NB4 (cell line): ENCODE measurements around the gene CADM2.

Source experiments
- DNase-seq: peaks from one replicate; pipeline ENCODE4 v3.0.0; 2010; ENCODE audit warnings: low read depth
- H3K4me3 ChIP-seq: one replicate; pipeline ENCODE4 v1.5.1; 2011; ENCODE audit warnings: mild to moderate bottlenecking, low read depth, low read length, moderate library complexity
- MYC ChIP-seq: IDR thresholded peaks from 2 replicates; pipeline ENCODE4 v1.6.1; 2011; ENCODE audit warnings: low read depth, low read length
- POLR2A ChIP-seq: IDR thresholded peaks from 2 replicates; pipeline ENCODE4 v1.6.1; 2011; ENCODE audit warnings: mild to moderate bottlenecking; ENCODE audit not compliant: insufficient read length; ENCODE audit errors: extremely low read depth
- TF ChIP-seq, protein P1 (sequence below): IDR thresholded peaks from one replicate; pipeline ENCODE4 v1.5.1; 2012; ENCODE audit warnings: low read depth, low read length
- TF ChIP-seq, protein P2 (sequence below): IDR thresholded peaks from 2 replicates; pipeline ENCODE4 v1.6.1; 2011; ENCODE audit warnings: low read depth, low read length

Gene CADM2

DNA sequence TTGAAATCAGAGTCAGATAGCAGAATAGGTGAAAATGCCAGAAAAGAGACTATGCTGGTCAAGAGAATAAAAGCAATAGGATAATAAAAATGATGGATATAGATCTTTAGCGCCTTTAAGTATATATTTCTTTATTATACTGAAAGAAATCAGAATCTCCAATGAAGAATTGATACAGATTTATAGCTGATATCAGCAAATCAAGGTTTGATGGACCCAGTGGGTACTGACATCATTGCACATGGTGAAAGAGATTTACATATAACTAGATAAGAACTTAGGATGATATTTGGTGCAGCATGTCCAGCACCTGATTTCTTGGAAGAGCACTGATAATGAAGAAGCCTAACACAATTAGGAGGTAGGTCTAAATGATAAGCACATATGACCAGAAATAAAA, 18.2 kb downstream of the CADM2 start:
- TF ChIP-seq MYC: no peak
- no peak overlapping the region for H3K4me3 ChIP-seq
- no peak for DNase-seq

DNA sequence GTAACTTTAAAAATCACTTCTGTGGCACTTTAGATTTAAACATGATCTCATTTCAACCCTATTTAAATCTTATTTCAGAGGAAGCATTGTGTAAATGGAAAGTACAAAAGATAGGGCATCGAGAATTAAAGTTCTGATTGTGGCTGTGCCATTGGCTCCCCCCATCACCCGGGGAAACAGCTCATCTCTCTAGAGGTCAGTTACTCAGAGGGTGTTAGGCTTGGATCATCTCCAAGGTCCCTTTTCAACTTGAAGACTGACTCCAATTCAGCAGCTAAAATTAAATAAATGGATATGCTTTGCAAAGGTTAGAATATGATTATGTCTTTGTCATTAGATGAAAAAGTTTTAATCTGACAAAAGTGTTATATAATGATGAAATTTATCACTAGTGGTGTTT, 20.1 kb downstream of the CADM2 start:
- no peak overlapping the region for H3K4me3 ChIP-seq
- TF ChIP-seq, protein P1, sequence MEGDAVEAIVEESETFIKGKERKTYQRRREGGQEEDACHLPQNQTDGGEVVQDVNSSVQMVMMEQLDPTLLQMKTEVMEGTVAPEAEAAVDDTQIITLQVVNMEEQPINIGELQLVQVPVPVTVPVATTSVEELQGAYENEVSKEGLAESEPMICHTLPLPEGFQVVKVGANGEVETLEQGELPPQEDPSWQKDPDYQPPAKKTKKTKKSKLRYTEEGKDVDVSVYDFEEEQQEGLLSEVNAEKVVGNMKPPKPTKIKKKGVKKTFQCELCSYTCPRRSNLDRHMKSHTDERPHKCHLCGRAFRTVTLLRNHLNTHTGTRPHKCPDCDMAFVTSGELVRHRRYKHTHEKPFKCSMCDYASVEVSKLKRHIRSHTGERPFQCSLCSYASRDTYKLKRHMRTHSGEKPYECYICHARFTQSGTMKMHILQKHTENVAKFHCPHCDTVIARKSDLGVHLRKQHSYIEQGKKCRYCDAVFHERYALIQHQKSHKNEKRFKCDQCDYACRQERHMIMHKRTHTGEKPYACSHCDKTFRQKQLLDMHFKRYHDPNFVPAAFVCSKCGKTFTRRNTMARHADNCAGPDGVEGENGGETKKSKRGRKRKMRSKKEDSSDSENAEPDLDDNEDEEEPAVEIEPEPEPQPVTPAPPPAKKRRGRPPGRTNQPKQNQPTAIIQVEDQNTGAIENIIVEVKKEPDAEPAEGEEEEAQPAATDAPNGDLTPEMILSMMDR: no peak
- no peak for DNase-seq

DNA sequence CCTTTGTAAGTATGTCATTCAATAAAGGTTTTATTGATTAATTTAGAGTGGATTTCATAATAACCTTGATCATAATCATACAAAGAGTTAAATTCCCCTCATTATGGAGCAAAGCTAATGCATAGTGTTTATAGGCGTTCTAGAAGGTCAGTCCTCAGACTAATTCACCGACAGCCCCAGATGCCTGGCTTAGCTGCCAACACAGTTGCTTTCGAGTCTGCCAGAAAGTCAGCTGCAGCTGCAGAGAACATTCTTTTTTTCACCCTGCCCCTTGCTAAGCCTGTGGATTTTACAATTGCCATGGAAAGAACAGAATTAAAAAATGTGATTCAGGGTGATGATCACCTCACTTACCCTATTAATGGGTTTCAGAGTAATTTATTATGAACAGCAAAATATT, 21.2 kb downstream of the CADM2 start:
- no peak for TF ChIP-seq MYC
- TF ChIP-seq, protein P2, sequence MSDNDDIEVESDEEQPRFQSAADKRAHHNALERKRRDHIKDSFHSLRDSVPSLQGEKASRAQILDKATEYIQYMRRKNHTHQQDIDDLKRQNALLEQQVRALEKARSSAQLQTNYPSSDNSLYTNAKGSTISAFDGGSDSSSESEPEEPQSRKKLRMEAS: no peak
- no peak for TF ChIP-seq POLR2A
- TF ChIP-seq, protein P1: no peak
- DNase-seq: no peak
- no peak overlapping the region for H3K4me3 ChIP-seq

DNA sequence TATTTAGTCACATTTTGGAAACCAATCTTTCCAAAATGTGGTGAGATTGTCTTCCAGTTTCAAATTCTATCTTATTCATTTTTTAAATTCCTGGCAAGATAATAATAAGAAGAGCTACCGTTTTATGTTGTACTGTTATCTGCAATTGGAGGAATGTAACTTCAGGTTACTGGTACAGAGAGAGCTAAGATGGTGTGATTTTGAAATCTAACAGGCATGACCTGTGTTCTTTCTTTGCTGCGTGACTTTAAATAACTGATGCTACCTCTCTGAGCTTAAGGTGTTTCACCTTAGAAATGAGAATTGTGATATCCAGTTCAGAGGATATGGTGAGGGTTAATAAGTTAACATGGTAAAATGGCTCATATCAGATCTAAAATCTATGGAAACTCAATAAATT, 21.7 kb downstream of the CADM2 start:
- no peak for DNase-seq
- TF ChIP-seq MYC (no peak), POLR2A (no peak)
- TF ChIP-seq, protein P2: no peak
- TF ChIP-seq, protein P1: no peak
- H3K4me3 ChIP-seq: no peak overlapping the region

DNA sequence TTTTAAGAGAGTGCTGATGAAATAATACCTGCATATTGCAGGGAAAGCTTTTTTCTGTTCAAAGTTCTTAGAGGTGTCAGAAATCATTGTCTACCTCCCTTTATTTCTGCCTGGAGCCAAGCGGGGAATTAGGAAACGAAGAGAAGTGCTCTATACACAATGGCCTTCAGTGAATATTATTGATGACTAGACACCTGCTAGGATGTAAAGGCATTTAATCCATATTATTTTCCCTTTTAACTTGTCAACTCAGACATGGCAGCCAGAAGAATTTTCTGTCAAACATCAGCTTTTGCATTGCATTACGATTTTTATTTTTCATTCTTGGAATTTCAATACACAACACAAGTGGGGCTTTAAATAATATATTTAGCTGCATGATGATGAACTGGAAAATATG, 24.7 kb downstream of the CADM2 start:
- TF ChIP-seq POLR2A: no peak
- TF ChIP-seq, protein P2: no peak
- no peak for TF ChIP-seq MYC
- TF ChIP-seq, protein P1: no peak

DNA sequence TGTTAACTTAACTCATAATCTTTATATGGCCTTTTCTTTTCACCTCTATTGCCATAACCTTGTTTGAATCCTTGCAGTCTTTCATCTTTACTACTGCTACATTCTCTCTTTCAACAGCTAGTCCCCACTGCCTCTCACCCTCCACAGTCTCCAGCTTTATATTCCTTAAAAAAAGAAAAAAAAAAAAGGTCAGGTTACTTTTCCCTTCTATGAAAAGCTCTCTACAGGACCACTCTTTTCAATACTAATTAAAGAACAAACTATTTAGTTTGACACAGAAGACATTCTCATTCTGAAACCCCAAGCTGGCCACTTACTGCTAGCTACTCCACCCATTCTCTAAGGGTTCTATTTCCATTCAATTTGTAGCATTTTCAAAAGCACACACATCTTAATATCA, 25.6 kb downstream of the CADM2 start:
- TF ChIP-seq, protein P2: no peak
- TF ChIP-seq, protein P1: no peak
- TF ChIP-seq MYC (no peak), POLR2A (no peak)
- DNase-seq: no peak
- H3K4me3 ChIP-seq: no peak overlapping the region

More for the DNA sequence above, 24.7 kb downstream of the CADM2 start:
- H3K4me3 ChIP-seq: no peak overlapping the region
- no peak for DNase-seq
